Left colon (tissue), 2 donors: ENCODE results near the gene ARHGEF12. TPM values are rescaled to one million over a fixed set of nuclear protein-coding genes. Genes with fewer than 3 reads are reported as not detected.
A peak's percentile ranks its signal among the peaks of the same experiment; 100 is the strongest.

Experiments used
- ATAC-seq: fragments of 200-7000 bp; cut with Tn5 transposase; one replicate; pipeline ENCODE4 v1.9.1; 2020; ENCODE audit warnings: mild to moderate bottlenecking, moderate library complexity
- DNase-seq, 2 donors: peaks; one replicate each; pipeline ENCODE4 v3.0.0-alpha.2; 2020
- intact Hi-C, 2 donors: fragments of 100-400 bp; cut with DNase I in 1 of 2; cut with micrococcal nuclease in 1 of 2; formaldehyde crosslinking; loops; one replicate each; pipeline versions ENCODE4 v1.11.2 to v1.14.0; 2022; cut with DNase I, micrococcal nuclease
- total RNA-seq, 2 donors: library from RNA; stranded (reverse); fragmentation: NEBNext Ultra II Directional; extraction: Animal tissue kit (Norgen Biotek cat#: 25700); gene quantifications; one replicate each; pipeline ENCODE4 v1.2.1, GENCODE V29; 2021
- donor health status: DM: no; HTN: no; CAD: no.
- donor health status: DM: yes; HTN: yes; CAD: no.

The ARHGEF12 gene
- total RNA-seq, 2 donors from 2014 or later, result 99.1 to 107 TPM

DNA sequence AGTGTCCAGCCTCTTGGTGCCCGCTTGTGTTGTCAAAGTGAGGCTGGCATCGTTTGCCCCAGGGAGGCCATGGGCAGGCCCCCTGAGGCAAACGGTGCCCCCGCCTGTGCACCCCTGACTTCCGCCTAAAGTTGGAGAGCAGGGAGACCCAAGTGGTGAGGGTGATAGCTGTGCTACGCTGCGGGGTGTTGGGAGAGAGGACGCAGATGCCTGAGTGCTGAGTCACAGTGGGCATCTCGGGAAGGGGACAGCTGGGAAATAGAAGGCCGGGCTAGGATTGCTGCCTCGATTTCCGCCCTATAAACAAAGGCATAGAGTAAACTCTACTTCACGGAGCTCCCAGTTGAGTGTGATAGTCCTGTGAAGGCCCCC is 181.2 kb downstream of the ARHGEF12 start:
- ATAC-seq, result no peak
- peak in 1 of 2 donors; percentile 12 for DNase-seq
- intact Hi-C loops, result loop anchor here in 1 of 2 donors (10.0 kb wide), 1 partner anchor 167 kb away; no protein-coding TSS in a partner anchor

DNA sequence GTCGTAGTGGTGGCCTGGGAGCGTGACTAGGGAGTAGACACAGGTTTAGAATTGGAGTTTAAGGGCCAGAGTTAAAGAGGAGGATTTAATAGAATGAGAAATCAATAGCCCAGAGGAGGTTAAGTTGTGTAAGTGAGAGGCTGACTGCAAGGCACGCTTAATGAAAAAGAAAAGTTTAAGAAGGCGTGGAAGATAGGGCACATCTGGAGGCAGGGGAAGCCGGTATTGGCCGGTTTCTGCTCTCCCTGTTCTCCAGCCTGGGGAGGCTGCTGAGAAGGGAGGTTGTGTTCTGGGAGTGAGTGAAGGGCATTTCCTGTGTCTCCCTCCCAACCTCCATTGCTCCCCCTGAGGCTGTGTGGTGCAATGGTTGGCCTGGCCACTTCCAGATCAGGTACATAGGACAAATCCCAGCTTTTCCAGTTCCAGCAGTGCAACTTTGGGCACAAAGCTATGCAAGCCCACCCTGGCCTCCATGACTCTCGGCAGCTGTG is 181.6 kb downstream of the ARHGEF12 start:
- peak in 1 of 2 donors; percentile 21 for DNase-seq
- intact Hi-C loops, result loop anchor here in 1 of 2 donors (10.0 kb wide), 1 partner anchor 167 kb away; no protein-coding TSS in a partner anchor
- no peak for ATAC-seq

DNA sequence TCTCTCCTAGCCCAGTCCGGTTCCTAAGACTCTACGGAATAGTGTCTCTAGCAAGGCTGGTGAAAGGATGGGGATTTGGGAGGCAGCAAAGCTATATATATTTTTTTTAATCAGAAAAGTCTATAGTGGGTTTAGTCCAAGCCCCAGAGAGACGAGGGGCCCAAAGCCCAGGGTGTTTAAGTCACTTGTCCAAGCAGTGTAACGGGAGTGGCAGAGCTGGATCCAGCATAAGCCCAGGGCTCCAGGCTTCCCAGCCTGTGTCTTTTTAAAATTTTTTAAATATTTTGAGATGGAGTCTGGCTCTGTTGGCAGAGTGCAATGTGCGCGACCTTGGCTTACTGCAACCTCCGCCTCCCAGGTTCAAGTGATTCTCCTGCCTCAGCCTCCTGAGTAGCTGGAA is 182.1 kb downstream of the ARHGEF12 start:
- intact Hi-C loops, result loop anchor here in 1 of 2 donors (10.0 kb wide), 1 partner anchor 166 kb away; no protein-coding TSS in a partner anchor
- DNase-seq (no peak), ATAC-seq (no peak)

DNA sequence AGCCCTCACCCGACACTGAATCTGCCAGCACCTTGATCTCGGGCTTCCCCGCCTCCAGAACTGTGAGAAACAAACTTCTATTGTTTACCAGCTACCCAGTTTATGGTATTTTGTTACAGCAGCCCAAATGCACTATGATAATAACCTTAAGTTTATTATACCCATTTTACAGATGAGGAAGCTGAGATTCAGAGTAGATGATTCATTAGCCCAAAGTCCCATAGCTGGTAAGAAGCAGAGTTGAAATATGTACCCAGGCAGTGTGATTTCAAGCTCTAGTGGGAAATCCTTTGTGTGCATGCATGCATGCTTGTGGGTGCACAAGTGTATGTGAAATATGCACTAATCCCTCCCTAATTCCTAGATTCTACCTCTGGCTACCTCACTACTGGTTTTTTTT is 183.3 kb downstream of the ARHGEF12 start:
- intact Hi-C loops, result loop anchor here in 1 of 2 donors (10.0 kb wide), 1 partner anchor 165 kb away; no protein-coding TSS in a partner anchor
- no peak for ATAC-seq
- DNase-seq, result no peak

DNA sequence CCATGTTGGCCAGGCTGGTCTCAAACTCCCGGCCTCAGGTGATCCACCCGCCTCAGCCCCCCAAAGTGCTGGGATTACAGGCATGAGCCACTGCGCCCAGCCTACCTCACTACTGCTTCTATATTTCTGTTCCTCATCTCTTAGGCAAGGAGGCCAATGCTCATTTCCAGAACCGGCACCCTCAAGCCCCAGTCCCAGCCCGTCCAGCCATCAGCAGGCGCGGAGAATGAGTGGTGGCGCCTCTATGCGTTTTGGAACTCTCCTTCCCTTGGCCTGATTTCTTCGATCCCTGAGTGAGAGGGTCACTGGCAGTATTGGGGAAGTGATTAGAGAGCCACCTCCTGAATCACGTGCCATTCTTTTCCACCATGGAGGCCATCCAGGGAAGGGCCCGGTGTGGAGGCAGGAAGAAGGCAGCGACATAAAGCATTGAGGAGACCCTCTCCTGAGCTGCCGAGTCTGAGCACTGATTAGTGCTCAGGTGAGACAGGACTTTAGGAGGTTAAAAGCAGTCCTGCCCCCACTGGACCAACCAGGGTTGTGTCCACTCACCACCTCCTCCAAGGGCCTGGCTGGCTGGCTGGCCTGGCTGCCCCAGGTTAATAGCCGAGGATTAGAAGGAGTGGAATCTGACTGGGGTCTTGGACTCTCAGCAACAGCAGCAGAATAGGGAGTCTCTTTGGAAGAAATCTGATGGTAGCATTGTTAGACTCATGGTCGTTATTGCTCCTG is 184.0 kb downstream of the ARHGEF12 start:
- intact Hi-C loops, result no loop called here
- ATAC-seq, result no peak
- DNase-seq, result no peak

DNA sequence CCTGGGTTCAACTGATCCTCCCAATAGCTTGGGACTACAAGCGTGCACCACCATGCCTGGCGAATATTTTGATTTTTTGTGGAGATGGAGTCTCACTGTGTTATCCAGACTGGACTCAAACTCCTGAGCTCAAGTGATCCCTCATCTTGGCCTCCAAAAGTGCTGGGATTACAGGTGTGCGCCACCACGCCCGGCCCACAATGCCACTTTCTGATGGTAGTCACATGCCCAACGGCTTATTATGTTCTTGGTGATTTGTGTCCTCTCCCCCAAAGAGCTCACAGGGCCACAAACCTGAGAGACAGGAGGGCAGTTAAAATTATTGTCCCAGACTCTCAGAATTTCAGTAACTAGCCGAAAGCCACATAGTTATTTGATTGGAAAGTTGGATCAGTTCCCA is 185.0 kb downstream of the ARHGEF12 start:
- ATAC-seq (no peak), DNase-seq (no peak)
- intact Hi-C loops, result no loop called here

DNA sequence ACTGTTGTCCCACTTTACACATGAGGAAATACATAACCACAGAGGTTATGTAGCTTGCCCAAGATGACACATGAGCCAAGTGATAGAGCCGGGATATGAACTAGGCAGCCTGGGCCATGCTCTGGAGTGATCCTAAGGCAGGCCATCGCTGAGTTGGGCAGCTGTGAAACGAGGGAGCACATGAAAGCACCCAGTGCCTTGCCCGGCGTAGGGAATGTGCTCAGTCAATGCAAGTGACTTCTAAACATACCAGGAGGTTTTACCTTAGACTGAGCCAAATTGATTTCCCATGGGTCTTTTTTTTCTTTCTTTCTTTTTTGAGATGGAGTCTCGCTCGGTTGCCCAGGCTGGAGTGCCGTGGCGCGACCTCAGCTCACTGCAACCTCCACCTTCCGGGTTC is 185.8 kb downstream of the ARHGEF12 start:
- ATAC-seq (no peak), DNase-seq (no peak)
- intact Hi-C loops, result no loop called here

DNA sequence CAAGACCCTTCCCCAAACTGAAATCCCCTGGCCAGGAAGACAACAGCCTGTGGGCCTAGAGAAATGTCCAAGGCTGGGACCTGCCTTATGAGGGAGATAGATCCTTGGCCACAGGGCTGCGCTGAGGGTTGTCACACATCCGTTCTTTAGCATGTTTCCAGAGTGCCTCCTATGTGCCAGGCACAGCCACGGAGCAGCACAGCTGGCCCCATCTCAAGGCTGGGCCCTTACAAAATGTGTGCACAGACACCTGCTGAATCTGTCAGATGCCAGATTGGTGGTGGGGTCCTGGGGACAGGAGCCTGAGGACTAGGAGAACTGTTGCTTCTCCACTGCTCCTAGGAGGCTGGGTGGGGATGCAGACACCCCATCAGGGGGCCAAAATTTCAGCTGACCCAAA is 186.5 kb downstream of the ARHGEF12 start:
- ATAC-seq (no peak), DNase-seq (no peak)
- intact Hi-C loops, result no loop called here

DNA sequence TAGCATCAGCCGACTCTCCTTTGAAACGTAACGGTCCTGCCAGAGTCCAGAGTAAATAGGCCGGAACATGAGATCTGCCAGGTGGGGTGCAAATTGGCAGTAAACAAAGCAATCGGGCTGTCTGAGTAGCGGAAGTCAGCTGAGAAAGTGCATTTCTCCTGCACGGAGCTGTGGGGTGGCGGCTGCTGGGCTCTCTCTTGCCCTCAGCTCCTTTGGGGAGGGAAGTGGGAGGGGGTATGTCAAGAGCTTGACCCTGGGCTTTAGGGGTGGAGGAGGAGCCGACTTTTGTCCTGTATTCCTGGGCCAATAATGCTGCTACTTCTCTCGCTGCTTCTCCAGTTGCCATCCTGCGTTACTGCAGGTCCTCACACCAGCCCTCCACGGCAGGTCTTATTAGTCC is 187.0 kb downstream of the ARHGEF12 start:
- ATAC-seq (no peak), DNase-seq (no peak)
- intact Hi-C loops, result no loop called here

DNA sequence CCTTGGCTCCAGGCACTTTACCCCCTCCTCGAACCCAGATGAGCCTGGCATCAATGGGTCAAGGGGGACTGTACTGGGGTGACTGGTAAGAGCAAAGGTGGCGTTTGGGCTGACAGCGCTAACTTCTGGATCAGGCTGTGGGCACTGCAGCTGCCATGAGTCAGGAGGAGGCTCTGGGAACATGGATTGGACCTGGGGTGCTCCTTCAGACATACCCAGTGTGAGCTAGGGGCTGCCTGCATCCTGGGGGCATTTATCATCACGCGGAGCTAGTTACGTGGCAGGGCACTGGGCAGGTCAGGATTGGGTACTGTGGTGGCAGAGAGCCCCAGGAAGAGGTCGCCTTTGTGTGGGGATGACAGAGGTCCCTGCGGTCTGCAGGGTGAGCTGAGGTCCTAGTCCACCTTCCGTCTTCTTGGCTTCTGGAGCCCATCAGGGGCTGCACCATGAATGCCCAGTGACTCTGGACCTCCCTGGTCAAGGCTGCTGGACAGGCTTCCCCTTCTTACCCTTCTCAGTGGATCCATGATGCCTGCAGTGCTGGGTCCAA is 188.4 kb downstream of the ARHGEF12 start:
- DNase-seq (no peak), ATAC-seq (no peak)
- intact Hi-C loops, result no loop called here

DNA sequence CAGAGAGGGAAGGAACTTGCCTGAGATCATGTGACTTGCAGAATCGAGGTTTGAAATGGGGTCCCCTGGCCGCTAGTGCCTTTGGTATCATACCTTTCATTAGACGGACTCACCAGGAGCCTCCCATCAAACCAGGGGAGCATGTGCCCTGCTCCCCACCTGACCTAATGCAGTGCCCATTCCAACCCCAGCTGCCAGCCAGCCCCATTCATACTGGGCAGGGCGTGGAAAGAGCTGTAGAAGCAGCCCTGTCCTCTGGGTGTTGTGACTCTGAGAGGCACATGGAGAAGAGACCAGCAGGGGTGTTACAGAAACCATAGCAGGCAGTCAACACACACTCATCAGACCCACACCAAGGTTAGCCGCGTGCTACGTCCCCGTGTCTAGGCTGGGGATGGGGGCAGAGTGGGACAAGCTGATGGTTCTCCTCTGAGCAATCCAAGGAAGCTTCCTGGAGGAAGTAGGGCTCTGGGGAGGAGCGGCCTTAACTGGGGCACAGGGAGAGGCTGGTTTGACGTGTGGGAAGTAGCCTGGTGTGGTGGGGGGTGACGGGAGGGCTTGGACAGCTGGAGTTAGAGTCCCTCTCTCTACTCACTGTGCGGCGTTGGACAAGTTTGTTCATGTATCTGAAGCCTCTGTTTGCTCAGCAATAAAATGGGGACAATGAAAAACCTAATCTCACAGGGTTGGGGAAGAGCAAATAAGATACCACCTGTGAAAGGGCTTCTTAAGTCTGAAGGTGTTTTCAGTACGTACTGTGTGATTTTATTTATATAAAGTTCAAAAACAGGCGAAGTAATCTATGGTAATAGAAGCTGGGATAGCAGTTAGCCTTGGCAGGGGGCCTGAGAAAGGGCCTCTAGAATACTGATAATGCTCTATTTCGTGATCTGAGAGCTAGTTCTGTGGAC is 189.3 kb downstream of the ARHGEF12 start:
- ATAC-seq, result peak; percentile 94
- intact Hi-C loops, result no loop called here
- DNase-seq, result peak in 1 of 2 donors; percentile 41

DNA sequence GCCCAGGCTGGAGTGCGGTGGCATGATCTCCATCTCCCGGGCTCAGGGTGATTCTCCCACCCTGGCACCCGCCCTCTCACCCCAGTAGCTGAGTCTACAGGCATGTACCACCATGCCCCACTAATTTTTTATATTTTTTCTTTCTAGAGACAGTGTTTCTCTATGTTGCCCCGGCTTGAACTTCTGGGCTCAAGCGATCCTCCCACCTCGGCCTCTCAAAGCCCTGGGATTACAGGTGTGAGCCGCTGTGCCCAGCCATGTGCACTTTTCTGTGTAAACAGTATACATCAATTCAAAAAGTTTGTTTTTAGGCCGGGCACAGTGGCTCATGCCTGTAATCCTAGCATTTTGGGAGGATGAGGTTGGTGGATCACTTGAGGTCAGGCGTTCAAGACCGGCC is 190.0 kb downstream of the ARHGEF12 start:
- intact Hi-C loops, result no loop called here
- ATAC-seq (no peak), DNase-seq (no peak)

DNA sequence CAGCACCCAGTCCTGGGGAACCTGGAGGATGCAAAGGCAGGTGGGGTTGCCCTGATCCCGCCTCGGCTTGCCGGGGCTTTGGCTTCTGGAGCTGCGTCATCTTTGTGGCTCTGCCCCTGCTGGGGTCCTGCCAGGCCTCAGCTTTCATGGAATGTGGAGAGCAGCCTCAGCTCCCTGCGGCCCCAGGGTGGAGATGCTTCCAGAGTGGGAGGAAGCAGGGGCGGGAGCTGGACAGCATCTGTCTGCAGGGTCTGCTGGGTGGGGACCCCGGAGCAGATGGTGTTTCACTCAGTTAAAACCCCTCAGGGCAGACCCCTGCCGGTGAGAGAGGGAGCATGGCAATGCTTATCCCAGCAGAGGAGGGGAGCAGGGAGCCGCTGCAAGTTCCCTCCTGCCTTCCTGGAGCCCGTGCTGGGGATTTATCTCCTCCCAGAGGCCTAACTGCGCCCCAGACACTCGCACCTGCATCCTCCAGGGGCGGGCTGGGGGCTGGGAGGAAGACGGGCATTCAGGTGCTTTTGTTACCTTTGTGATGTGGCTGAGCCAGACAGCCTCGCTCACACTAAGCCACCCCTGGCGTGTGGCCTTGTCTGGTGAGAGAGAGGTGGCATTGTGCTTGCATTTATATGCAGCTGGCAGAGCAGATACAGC is 191.0 kb downstream of the ARHGEF12 start:
- ATAC-seq (no peak), DNase-seq (no peak)
- intact Hi-C loops, result no loop called here

DNA sequence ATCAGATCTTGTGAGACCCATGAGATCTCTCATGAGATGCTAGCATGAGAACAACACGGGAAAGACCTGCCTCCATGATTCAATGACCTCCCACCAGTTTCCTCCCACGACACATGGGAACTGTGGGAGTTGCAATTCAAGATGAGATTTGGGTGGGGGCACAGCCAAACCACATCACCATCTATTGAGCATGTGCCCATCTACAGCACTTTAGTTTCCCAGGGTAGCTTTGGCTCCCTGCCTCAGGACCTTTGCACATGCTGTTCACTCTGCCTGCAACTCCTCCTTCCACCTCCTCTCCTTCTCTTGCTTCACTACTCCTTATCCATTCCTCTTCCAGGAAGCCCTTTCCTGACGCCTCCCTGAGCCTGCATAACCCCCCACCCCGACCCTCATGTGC is 192.5 kb downstream of the ARHGEF12 start:
- intact Hi-C loops, result no loop called here

DNA sequence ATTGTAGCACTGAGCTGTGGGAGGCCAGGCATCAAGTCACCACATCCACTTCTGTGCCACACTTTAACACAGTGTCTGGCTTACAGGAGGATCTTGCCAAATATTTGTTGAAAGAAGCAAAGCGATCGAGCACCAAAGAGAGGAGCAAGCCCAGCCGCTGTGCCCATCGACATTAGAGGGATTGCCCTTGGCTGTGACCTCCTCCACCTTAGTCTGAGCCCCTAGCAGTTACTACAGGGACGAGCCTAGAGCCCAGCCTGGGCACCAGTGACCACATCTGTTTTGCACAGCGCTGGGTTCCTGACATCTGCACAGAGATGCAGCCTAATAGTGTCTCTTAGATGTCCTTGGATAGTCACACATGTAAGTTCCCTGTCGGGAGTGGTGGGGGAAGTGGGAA is 193.0 kb downstream of the ARHGEF12 start:
- DNase-seq (no peak), ATAC-seq (no peak)
- intact Hi-C loops, result no loop called here

More for the DNA sequence above, 192.5 kb downstream of the ARHGEF12 start:
- ATAC-seq, result no peak
- DNase-seq, result no peak

DNA sequence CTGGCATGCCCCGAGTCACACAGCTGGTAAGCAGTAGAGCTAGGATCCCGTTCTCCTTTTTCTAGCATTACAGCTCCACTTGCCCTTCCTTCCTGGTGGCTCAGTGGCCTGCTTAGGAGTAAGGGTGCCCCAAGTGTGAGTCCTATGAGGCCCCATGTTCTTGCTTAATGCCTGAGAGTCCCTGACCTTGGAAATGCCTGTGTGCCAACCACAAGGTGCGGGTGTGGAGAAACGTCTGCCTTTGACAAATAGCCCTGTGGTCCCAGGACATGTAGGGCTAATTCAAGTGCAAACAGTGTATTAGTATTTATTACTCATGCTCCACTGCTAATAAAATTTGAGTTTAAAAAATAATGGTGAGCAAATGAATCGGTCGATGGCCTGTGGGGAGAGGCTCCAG is 193.7 kb downstream of the ARHGEF12 start:
- DNase-seq (no peak), ATAC-seq (no peak)
- intact Hi-C loops, result no loop called here

DNA sequence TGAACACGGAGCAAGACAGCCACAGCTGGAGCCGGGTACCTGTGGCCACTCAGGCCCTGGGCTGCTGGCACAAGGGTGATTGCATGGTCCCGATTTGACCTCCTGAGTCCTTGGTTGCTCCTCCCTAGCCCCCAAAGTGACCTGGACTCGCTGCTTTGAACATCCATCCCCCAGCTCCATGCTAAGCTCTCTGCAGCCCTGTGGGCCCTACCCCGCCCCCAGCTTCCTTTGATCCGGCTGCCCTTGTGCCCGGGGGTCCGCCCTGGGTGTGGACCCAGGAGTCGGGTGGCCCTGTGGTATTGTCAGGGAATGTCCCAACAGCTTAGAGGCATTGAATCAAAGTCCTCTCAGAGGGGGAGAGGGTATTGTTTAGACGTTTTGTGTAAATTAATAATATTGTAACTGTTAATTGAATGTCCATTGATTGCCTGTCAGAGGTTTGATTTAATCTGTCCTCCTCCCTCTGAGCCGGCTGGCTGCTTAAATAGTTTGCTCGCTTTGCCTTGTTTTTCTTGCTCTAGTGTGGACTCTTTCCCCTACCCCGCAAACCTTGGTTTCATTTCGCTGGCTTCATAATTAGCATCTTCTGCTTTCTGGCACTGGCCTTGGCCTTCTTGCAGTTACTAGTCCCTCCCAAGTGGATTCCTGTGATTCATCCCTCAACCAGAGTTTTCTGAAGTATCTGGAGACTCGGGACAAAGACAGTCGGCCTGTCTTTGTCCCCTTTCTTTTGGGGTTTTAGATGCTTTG is 196.0 kb downstream of the ARHGEF12 start:
- no peak for DNase-seq
- intact Hi-C loops, result no loop called here
- no peak for ATAC-seq

DNA sequence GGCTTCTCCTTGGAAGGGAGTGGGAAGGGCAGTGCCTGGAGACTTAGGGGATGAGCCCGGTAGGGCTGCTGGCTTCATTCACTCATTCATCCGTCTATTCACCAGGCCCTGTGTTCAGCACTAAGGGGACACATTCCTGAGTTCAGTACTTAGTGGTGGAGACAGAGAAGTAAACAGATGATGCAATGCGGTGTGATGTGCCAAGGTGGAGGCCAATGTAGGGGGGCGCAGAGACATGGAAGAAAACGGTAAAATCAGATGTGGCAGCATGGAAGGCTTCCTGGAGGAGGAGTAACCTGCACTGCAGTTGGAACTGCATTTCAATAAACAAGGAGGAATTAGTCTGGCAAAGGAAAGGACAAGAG is 196.6 kb downstream of the ARHGEF12 start:
- no peak for DNase-seq
- ATAC-seq, result no peak
- intact Hi-C loops, result no loop called here
